Heart right ventricle (tissue), 16 donors: Measurements from ENCODE around the gene FRMD4B. TPM values are rescaled to one million over a fixed set of nuclear protein-coding genes. Genes with fewer than 3 reads are reported as not detected.

ENCODE experiments used
- ATAC-seq, 8 donors: fragments of 200-7000 bp; cut with Tn5 transposase; one replicate each; pipeline ENCODE4 v1.9.1; 2020; ENCODE audit warnings: mild to moderate bottlenecking in 8 of 8, moderate library complexity in 8 of 8, moderate number of reproducible peaks in 1 of 8
- DNase-seq, 2 donors: peaks; one replicate each; pipeline ENCODE4 v3.0.0-alpha.2; 2020
- H3K27ac ChIP-seq, 10 donors: fragments of 200-600 bp; sonication (generic) in 2 of 10; one replicate each; pipeline versions ENCODE4 v1.5.0 to v1.8.0; 2020 to 2022; ENCODE audit warnings: mild to moderate bottlenecking in 3 of 10
- H3K27me3 ChIP-seq, 7 donors: fragments of 200-600 bp; one replicate each; pipeline ENCODE4 v1.8.0; 2021 to 2022; ENCODE audit warnings: mild to moderate bottlenecking in 2 of 7
- H3K36me3 ChIP-seq, 9 donors: fragments of 200-600 bp; sonication (generic) in 1 of 9; one replicate each; pipeline versions ENCODE4 v1.5.0 to v1.8.0; 2020 to 2022; ENCODE audit warnings: mild to moderate bottlenecking in 2 of 9
- H3K4me1 ChIP-seq, 9 donors: fragments of 200-600 bp; sonication (generic) in 1 of 9; one replicate each; pipeline versions ENCODE4 v1.5.0 to v1.8.0; 2020 to 2022; ENCODE audit warnings: mild to moderate bottlenecking in 4 of 9
- H3K4me3 ChIP-seq, 10 donors: fragments of 200-600 bp; sonication (generic) in 2 of 10; one replicate each; pipeline versions ENCODE4 v1.5.0 to v1.8.0; 2020 to 2022; ENCODE audit warnings: mild to moderate bottlenecking in 7 of 10, moderate library complexity in 2 of 10
- H3K9me3 ChIP-seq, 11 donors: fragments of 200-600 bp in 10 of 11; sonication (generic) in 2 of 11; one replicate each; pipeline versions ENCODE4 v1.5.0 to v1.8.0; 2013 to 2022; ENCODE audit warnings: mild to moderate bottlenecking in 2 of 11, control low read depth in 1 of 11, moderate library complexity in 1 of 11
- CTCF ChIP-seq, 9 donors: fragments of 200-600 bp; sonication (generic) in 2 of 9; IDR thresholded peaks; one replicate each; pipeline versions ENCODE4 v1.5.0 to v1.8.0; 2021 to 2022; ENCODE audit warnings: antibody characterized with exemption in 9 of 9, mild to moderate bottlenecking in 5 of 9, moderate library complexity in 1 of 9
- WGBS, 2 donors: extraction: QIAGEN DNeasy Blood & Tissue Kit; methylation state at CpG; one replicate each; pipeline ENCODE4 v1.1.7; 2013; ENCODE audit warnings: inconsistent platforms in 1 of 2; 5-methylcytosine and 5-hydroxymethylcytosine counted together
- intact Hi-C, 10 donors: fragments of 100-400 bp; cut with DNase I; formaldehyde crosslinking; loops; one replicate each; pipeline versions ENCODE4 v1.11.1 to v1.14.2; 2022
- polyA plus RNA-seq, 2 donors: library from polyadenylated mRNA; stranded (reverse); fragments of 200-250 nt; gene quantifications; one replicate each; pipeline ENCODE4 v1.2.3, GENCODE V29; 2013
- total RNA-seq, 10 donors: library from RNA; stranded (reverse); fragmentation: NEBNext Ultra II Directional in 3 of 10; extraction: Animal tissue kit (Norgen Biotek cat#: 25700) in 3 of 10; gene quantifications; one replicate each; pipeline versions ENCODE4 v1.2.1 to v1.2.4, GENCODE V29; 2021 to 2023
- donor health status: Arrhythmogenic right ventricular cardiomyopathy.
- donor health status: ischemic (EF 13 %, LVEDD 7.1; RV severe dilation, severe dysfunction).
- donor health status: healthy with polysubstance abuse.
- donor health status: DM: no; HTN: yes; CAD: no.
- donor health status: DM: no; HTN: no; CAD: no.
- donor health status: ischemic (EF 25% LVEDD 6.9; RV normal size, moderate dysfunction).
- donor health status: ischemic (EF 25% LVEDD 5.7; RV mildly dilated, moderate dysfunction).
- donor health status: healthy.
- donor health status: DM: yes; HTN: yes; CAD: no.
- donor health status: Ischemic cardiomyopathy.
- donor health status: ischemic (EF 35%, LVEDD 5.7; RV mildly dilated, moderate dysfunction).
- donor health status: nonischemic (EF 11% LVEDD 7.7; RV severe dilation, severe dysfunction).
- donor health status: DM: yes; HTN: yes; CAD: no.
- donor health status: PGD.
- donor health status: ischemic (EF 29% LVEDD 5.4; RV normal size, mild dysfunction).
- donor health status: nonischemic (EF 23%, LVEDD 6.1; RV moderate dilation, normal function).

FRMD4B gene
- total and polyA plus RNA-seq, 12 donors = 4.1 to 31.0 (median 16.7) TPM

DNA sequence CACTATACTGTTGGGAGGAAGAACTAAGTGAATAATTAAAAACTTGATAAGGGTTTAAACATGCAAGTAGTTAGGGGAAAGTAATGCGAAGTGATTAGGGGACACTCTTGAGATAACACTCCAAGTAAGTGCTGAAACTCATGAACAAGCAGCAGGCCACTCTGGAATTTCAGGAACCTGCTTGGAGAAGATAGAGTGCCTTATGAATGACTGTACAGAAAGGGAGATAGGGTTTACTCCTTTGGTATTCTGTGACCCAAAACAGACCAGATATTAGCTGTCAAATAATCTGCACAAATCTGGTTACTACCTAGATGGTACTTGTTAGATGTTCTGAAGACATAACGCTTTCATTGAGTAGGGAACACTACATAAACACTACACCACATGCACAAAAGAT lies 85.6 kb downstream of the FRMD4B start:
- no peak overlapping the region for H3K4me3 ChIP-seq
- H3K36me3 ChIP-seq = peaks cover 0 to 68% (median 16%) of the 10 kb centered on the region in 9 donors
- DNase-seq = no peak
- H3K9me3 ChIP-seq = no peaks in the 10 kb centered on the region
- no peak overlapping the region for H3K27ac ChIP-seq
- H3K4me1 ChIP-seq = peaks cover 0 to 11% (median 4%) of the 10 kb centered on the region in 9 donors
- intact Hi-C loops = loop anchor here in 1 of 10 donors (5.0 kb wide), 1 partner anchor 73 kb away; no protein-coding TSS in a partner anchor
- TF ChIP-seq CTCF (IDR thresholded peaks at IDR 0.05) = no peak
- ATAC-seq = peak in 1 of 8 donors; percentile 39
- WGBS, 2 donors = 50 to 64% methylated on average over 2 of the region's 2 CpGs
- no peaks in the 10 kb centered on the region for H3K27me3 ChIP-seq

GRCh38 chr3:69299344-69299743 lies 86.5 kb downstream of the FRMD4B start:
- no peak for DNase-seq
- no peak for TF ChIP-seq CTCF (IDR thresholded peaks at IDR 0.05)
- no peaks in the 10 kb centered on the region for H3K9me3 ChIP-seq
- no peak overlapping the region for H3K27ac ChIP-seq
- intact Hi-C loops = loop anchor here in 2 of 10 donors (5.0 to 10.0 kb wide), 2 partner anchors 65 to 97 kb away; no protein-coding TSS in a partner anchor
- H3K4me1 ChIP-seq = peaks cover 2 to 15% (median 7%) of the 10 kb centered on the region in 9 donors
- H3K36me3 ChIP-seq = peaks cover 0 to 68% (median 16%) of the 10 kb centered on the region in 9 donors
- 40 to 55% methylated on average over 3 of the region's 3 CpGs for WGBS, 2 donors
- no peak overlapping the region for H3K4me3 ChIP-seq
- no peaks in the 10 kb centered on the region for H3K27me3 ChIP-seq
- no peak for ATAC-seq

- 87 to 91% methylated on average over 2 of the region's 2 CpGs for WGBS, 2 donors
- DNase-seq = no peak
- Histone ChIP-seq H3K4me1 (peaks cover 3 to 33% (median 22%) of the 10 kb centered on the region in 9 donors), H3K27ac (no peak overlapping the region), H3K9me3 (no peaks in the 10 kb centered on the region), H3K36me3 (peaks cover 0 to 67% (median 16%) of the 10 kb centered on the region in 9 donors), H3K27me3 (no peaks in the 10 kb centered on the region), H3K4me3 (no peak overlapping the region)
- intact Hi-C loops = loop anchor here in 2 of 10 donors (5.0 to 10.0 kb wide), 2 partner anchors 63 to 95 kb away; no protein-coding TSS in a partner anchor
- ATAC-seq = no peak
- TF ChIP-seq CTCF (IDR thresholded peaks at IDR 0.05) = no peak
Measured at GRCh38 chr3:69297501-69297900, 88.4 kb downstream of the FRMD4B start.

- intact Hi-C loops = loop anchor here in 3 of 10 donors (1.0 to 10.0 kb wide), 3 partner anchors 33 to 95 kb away; no protein-coding TSS in a partner anchor
- peaks cover 3 to 38% (median 24%) of the 10 kb centered on the region in 9 donors for H3K4me1 ChIP-seq
- WGBS, 2 donors = 87 to 88% methylated on average over 6 of the region's 6 CpGs
- no peak overlapping the region for H3K4me3 ChIP-seq
- no peak for TF ChIP-seq CTCF (IDR thresholded peaks at IDR 0.05)
- no peaks in the 10 kb centered on the region for H3K27me3 ChIP-seq
- no peak for ATAC-seq
- peaks cover 0 to 62% (median 11%) of the 10 kb centered on the region in 9 donors for H3K36me3 ChIP-seq
- DNase-seq = no peak
- no peak overlapping the region for H3K27ac ChIP-seq
- no peaks in the 10 kb centered on the region for H3K9me3 ChIP-seq
Measured at GRCh38 chr3:69296995-69297394, 88.9 kb downstream of the FRMD4B start.
